Measurements from ENCODE around the gene DLGAP1.

DLGAP1 gene

DNA sequence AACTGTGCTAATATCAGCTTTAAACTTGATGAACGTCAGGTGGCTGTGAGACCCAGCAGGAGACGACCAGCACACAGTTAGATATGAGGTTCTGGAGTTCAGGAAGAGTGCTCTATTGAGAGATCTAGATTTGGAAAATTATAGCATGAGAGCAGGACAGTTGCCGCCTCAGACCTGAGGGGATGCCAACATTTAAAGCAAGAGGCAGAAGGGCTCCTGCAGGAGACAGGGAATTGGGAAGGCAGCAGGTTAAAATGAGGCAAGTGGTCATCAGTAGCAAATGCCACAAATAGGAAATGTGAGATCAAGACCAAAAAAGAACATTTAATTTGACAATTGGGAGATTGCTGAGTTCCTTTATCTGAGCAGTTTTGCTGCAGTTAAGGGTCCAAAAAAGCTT lies 533.3 kb downstream of the DLGAP1 start:
- TF ChIP-seq EZH2phosphoT487 (conservative IDR thresholded peaks at IDR 0.05; ENCODE audit: low read length), result no peak
- TF ChIP-seq, protein P1, sequence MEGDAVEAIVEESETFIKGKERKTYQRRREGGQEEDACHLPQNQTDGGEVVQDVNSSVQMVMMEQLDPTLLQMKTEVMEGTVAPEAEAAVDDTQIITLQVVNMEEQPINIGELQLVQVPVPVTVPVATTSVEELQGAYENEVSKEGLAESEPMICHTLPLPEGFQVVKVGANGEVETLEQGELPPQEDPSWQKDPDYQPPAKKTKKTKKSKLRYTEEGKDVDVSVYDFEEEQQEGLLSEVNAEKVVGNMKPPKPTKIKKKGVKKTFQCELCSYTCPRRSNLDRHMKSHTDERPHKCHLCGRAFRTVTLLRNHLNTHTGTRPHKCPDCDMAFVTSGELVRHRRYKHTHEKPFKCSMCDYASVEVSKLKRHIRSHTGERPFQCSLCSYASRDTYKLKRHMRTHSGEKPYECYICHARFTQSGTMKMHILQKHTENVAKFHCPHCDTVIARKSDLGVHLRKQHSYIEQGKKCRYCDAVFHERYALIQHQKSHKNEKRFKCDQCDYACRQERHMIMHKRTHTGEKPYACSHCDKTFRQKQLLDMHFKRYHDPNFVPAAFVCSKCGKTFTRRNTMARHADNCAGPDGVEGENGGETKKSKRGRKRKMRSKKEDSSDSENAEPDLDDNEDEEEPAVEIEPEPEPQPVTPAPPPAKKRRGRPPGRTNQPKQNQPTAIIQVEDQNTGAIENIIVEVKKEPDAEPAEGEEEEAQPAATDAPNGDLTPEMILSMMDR (IDR thresholded peaks at IDR 0.05; ENCODE audit: insufficient read depth, low read length, poor library complexity, severe bottlenecking), result no peak
- H2AFZ ChIP-seq (ENCODE audit: low read depth, low read length, severe bottlenecking), result no peak overlapping the region
- no peaks in the 10 kb centered on the region for H3K9me2 ChIP-seq (replicated peaks; ENCODE audit: insufficient read depth, low read length)
- H3K4me3 ChIP-seq (ENCODE audit: insufficient read depth, low read length, poor library complexity, severe bottlenecking), result no peak overlapping the region
- no peak overlapping the region for H3K27ac ChIP-seq (ENCODE audit: low read depth, low read length)
- H3F3A ChIP-seq (ENCODE audit: insufficient read depth), result no peaks in the 10 kb centered on the region
- H3K79me2 ChIP-seq (ENCODE audit: insufficient read depth, low read length), result no peaks in the 10 kb centered on the region
- H3K27me3 ChIP-seq (ENCODE audit: low read length), result no peaks in the 10 kb centered on the region
- H3K9ac ChIP-seq (ENCODE audit: low read length), result no peak overlapping the region
- H3K36me3 ChIP-seq (ENCODE audit: low read length), result no peaks in the 10 kb centered on the region
- H3K9me3 ChIP-seq (ENCODE audit: insufficient read depth, low read length), result no peaks in the 10 kb centered on the region
- H3K4me2 ChIP-seq (ENCODE audit: low read depth, low read length, poor library complexity, severe bottlenecking), result no peak overlapping the region
- no peaks in the 10 kb centered on the region for H4K20me1 ChIP-seq (ENCODE audit: low read depth, low read length)

DNA sequence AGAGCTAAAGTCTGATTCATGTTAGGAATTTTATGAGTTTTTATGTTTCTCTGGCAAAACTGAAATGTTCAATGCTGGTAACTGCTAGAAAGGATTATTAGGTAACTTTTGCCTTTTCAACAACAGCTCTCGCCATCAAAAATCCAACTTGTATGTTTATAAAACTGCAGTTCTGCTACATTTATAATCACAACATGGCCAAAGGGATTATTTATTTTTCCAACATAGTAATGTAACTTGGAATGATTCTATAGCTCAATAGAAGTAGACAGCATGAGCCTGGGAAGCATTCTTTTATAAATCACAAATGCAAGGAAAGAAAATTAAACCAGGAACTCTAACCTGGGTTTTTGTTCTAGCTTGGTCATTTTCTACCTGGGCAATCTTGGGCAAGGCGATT lies 534.3 kb downstream of the DLGAP1 start:
- Histone ChIP-seq H3K9me3 (ENCODE audit: insufficient read depth, low read length) (no peaks in the 10 kb centered on the region), H3K9me2 (replicated peaks; ENCODE audit: insufficient read depth, low read length) (no peaks in the 10 kb centered on the region), H3K27ac (ENCODE audit: low read depth, low read length) (no peak overlapping the region), H2AFZ (ENCODE audit: low read depth, low read length, severe bottlenecking) (no peak overlapping the region), H3K4me3 (ENCODE audit: insufficient read depth, low read length, poor library complexity, severe bottlenecking) (no peak overlapping the region), H3K4me2 (ENCODE audit: low read depth, low read length, poor library complexity, severe bottlenecking) (no peak overlapping the region), H3K27me3 (ENCODE audit: low read length) (no peaks in the 10 kb centered on the region), H3K79me2 (ENCODE audit: insufficient read depth, low read length) (no peaks in the 10 kb centered on the region), H3K9ac (ENCODE audit: low read length) (no peak overlapping the region), H4K20me1 (ENCODE audit: low read depth, low read length) (no peaks in the 10 kb centered on the region), H3K36me3 (ENCODE audit: low read length) (no peaks in the 10 kb centered on the region), H3F3A (ENCODE audit: insufficient read depth) (no peaks in the 10 kb centered on the region)
- no peak for TF ChIP-seq EZH2phosphoT487 (conservative IDR thresholded peaks at IDR 0.05; ENCODE audit: low read length)
- TF ChIP-seq, protein P1 (IDR thresholded peaks at IDR 0.05; ENCODE audit: insufficient read depth, low read length, poor library complexity, severe bottlenecking), result no peak

DNA sequence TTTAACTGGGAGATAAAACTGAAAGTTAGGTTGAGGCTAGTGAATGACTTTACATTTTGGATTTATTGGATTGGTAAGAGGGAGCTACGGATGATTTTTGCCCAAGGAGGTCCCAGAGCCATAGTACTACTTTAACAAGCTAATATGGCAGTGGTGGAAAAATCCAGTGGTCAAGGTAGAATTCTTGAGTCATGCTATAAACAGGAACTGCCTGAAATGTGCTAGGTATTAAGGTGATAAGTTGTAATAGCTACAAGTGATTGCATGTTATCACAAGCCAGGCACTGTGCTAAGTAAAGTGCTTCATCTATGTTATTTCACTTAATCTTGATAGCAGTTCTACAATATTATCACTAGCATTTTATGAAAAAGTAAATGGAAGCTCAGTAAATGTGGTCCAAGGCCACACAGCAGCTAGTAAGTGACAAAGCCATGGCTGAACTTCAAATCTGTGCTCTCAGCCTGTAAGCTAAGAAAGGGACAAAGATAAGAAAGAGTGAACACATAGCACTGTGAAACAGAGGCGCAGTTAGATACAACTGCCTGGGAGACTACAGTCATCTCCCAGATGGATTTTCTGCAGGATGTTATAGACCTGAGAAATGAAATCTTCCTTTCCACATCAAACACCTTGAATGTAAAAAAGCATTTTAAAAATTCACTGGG lies 535.6 kb downstream of the DLGAP1 start:
- Histone ChIP-seq H4K20me1 (ENCODE audit: low read depth, low read length) (no peaks in the 10 kb centered on the region), H3K9me3 (ENCODE audit: insufficient read depth, low read length) (no peaks in the 10 kb centered on the region), H3K79me2 (ENCODE audit: insufficient read depth, low read length) (no peaks in the 10 kb centered on the region), H3K9ac (ENCODE audit: low read length) (no peak overlapping the region), H3K4me3 (ENCODE audit: insufficient read depth, low read length, poor library complexity, severe bottlenecking) (no peak overlapping the region), H3K4me2 (ENCODE audit: low read depth, low read length, poor library complexity, severe bottlenecking) (no peak overlapping the region), H3F3A (ENCODE audit: insufficient read depth) (no peaks in the 10 kb centered on the region), H3K27ac (ENCODE audit: low read depth, low read length) (no peak overlapping the region), H3K36me3 (ENCODE audit: low read length) (no peaks in the 10 kb centered on the region), H2AFZ (ENCODE audit: low read depth, low read length, severe bottlenecking) (no peak overlapping the region), H3K9me2 (replicated peaks; ENCODE audit: insufficient read depth, low read length) (no peaks in the 10 kb centered on the region), H3K27me3 (ENCODE audit: low read length) (no peaks in the 10 kb centered on the region)
- no peak for TF ChIP-seq EZH2phosphoT487 (conservative IDR thresholded peaks at IDR 0.05; ENCODE audit: low read length)
- TF ChIP-seq, protein P1 (IDR thresholded peaks at IDR 0.05; ENCODE audit: insufficient read depth, low read length, poor library complexity, severe bottlenecking), result no peak
